ENCODE results near the gene SEC63. TPM values are rescaled to one million over a fixed set of nuclear protein-coding genes. Genes with fewer than 3 reads are reported as not detected.
"Not testable (repeated sequence)": the region's sequence is repeated elsewhere in the genome, so short reads cannot be mapped to it uniquely, and the experiment has no call there.

The SEC63 gene
- total RNA-seq, 4 donors from 2014 or later: 24.2 to 44.9 (median 37.2) TPM

DNA sequence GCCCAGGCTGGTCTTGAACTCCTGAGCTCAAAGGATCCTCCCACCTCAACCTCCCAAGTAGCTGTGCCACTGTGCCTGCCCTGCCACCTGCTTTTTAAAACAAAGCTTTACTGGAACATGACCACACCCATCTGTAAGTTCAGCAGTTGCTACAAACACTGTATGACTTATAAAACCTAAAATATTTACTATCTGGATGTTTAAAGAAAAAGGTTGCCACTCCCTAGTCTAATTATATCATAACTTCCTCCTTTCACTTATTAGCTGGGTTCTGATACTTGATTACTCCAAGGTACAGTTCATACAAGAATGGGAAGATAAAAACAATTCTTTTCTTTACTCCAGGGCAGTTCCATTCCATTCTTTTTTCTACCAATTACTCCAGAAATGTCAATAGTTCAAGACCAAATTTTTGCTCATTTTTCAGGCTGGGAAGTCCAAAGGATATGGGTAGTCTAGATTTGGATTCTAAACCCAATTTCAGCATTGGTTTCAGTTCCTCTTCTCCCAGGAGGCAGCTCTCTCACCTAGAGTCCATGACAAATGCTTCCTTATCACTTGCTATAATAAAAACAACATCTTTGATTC lies 63.1 kb downstream of the SEC63 start:
- H3K4me1 ChIP-seq: no peaks in the 10 kb centered on the region
- no peak overlapping the region for H3K4me3 ChIP-seq
- no peaks in the 10 kb centered on the region for H3K27me3 ChIP-seq
- no peaks in the 10 kb centered on the region for H3K9me3 ChIP-seq
- DNase-seq (ENCODE audit: extremely low spot score): no peak
- H3K27ac ChIP-seq (replicated peaks in 1 of 4): no peak overlapping the region
- H3K36me3 ChIP-seq: peaks cover 25 to 87% (median 64%) of the 10 kb centered on the region in 4 donors
- intact Hi-C loops (cut with DNase I): no loop called here
- TF ChIP-seq EP300 (IDR thresholded peaks at IDR 0.05): no peak
- no peak for TF ChIP-seq CTCF (IDR thresholded peaks at IDR 0.05)
- TF ChIP-seq POLR2AphosphoS5 (IDR thresholded peaks at IDR 0.05): no peak
- no peak for TF ChIP-seq POLR2A (IDR thresholded peaks at IDR 0.05; ENCODE audit: low read depth)

DNA sequence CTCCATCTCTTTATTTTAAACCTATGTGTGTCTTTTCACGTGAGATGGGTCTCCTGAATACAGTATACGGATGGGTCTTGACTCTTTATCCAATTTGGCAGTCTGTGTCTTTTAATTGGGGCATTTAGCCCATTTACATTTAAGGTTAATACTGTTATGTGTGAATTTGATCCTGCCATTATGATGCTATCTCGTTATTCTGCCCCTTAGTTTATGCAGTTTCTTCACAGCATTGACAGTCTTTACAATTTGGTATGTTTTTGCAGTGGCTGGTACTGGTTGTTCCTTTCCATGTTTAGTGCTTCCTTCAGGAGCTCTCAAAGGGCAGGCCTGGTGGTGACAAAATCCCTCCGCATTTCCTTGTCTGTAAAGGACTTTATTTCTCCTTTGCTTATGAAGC lies 67.6 kb downstream of the SEC63 start:
- H3K4me3 ChIP-seq; H3K27ac ChIP-seq (replicated peaks in 1 of 4); H3K27me3 ChIP-seq; H3K9me3 ChIP-seq; intact Hi-C loops (cut with DNase I); H3K4me1 ChIP-seq; DNase-seq (ENCODE audit: extremely low spot score): not testable (repeated sequence)
- peaks cover 23 to 52% (median 39%) of the 10 kb centered on the region in 4 donors for H3K36me3 ChIP-seq
- 99% methylated on average over 4 of the region's 4 CpGs for WGBS

DNA sequence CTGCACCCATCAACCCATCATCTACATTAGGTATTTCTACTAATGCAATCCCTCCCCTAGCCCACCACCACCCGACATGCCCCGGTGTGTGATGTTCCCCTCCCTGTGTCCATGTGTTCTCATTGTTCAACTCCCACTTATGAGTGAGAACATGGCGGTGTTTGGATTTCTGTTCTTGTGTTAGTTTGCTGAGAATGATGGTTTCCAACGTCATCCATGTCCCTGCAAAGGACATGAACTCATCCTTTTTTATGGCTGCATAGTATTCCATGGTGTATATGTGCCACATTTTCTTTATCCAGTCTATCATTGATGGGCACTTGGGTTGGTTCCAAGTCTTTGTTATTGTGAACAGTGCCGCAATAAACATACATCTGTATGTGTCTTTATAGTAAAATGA lies 72.1 kb downstream of the SEC63 start:
- 96% methylated on average over 5 of the region's 5 CpGs for WGBS
- H3K27me3 ChIP-seq; H3K4me3 ChIP-seq; DNase-seq (ENCODE audit: extremely low spot score); H3K9me3 ChIP-seq; H3K27ac ChIP-seq (replicated peaks in 1 of 4); H3K4me1 ChIP-seq; intact Hi-C loops (cut with DNase I): not testable (repeated sequence)
- peaks cover 0 to 26% (median 9%) of the 10 kb centered on the region in 4 donors for H3K36me3 ChIP-seq

DNA sequence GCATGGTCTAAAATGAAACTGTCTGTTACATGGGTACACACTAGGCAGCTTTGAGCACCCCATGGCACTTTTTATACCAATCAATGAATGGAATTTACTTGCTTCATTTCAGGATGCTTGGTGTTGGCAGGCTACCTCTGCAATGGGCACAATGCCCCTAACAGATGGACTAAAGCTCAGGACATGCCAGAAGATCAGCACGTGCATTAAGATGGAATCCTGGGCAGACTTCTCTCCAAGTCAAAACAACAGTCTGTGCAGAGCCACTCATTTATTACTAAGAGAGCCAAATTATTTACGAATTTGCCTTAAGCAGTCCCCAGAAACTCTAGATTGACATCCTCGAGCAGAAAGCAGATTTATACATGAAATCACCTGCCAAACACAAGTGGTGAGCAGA lies 78.1 kb downstream of the SEC63 start:
- H3K4me3 ChIP-seq: no peak overlapping the region
- no peaks in the 10 kb centered on the region for H3K4me1 ChIP-seq
- WGBS: 60% methylated on average over 3 of the region's 3 CpGs
- H3K27me3 ChIP-seq: no peaks in the 10 kb centered on the region
- DNase-seq (ENCODE audit: extremely low spot score): no peak
- H3K27ac ChIP-seq (replicated peaks in 1 of 4): no peak overlapping the region
- H3K36me3 ChIP-seq: peaks cover 0 to 80% (median 41%) of the 10 kb centered on the region in 4 donors
- intact Hi-C loops (cut with DNase I): no loop called here
- H3K9me3 ChIP-seq: no peaks in the 10 kb centered on the region
- TF ChIP-seq POLR2AphosphoS5 (IDR thresholded peaks at IDR 0.05): no peak
- TF ChIP-seq CTCF (IDR thresholded peaks at IDR 0.05): no peak
- no peak for TF ChIP-seq POLR2A (IDR thresholded peaks at IDR 0.05; ENCODE audit: low read depth)
- TF ChIP-seq EP300 (IDR thresholded peaks at IDR 0.05): no peak

DNA sequence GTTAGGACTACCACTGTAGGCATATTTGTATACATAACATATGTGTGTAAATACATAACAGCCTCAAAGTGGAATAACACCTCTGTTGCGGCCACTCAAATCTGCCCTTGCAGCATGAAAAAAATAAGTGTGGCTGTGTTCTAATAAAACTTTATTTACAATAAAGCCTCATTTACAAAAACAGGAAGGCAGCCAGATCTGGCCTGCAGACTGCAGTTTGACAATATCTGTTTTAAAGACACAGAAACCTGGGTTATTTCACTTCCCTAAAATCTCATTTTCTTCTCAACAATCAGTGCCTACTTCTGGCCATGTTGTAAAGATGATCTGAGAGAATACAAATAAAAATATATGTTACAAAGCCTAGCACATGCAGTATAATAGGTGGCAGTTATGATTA lies 80.0 kb downstream of the SEC63 start:
- H3K27me3 ChIP-seq: no peaks in the 10 kb centered on the region
- H3K9me3 ChIP-seq: no peaks in the 10 kb centered on the region
- no peak overlapping the region for H3K27ac ChIP-seq (replicated peaks in 1 of 4)
- intact Hi-C loops (cut with DNase I): no loop called here
- no peak for DNase-seq (ENCODE audit: extremely low spot score)
- no peaks in the 10 kb centered on the region for H3K4me1 ChIP-seq
- whole genome bisulfite sequencing: 96% methylated on average over 1 of the region's 1 CpG
- H3K4me3 ChIP-seq: no peak overlapping the region
- TF ChIP-seq CTCF (IDR thresholded peaks at IDR 0.05): no peak
- TF ChIP-seq POLR2AphosphoS5 (IDR thresholded peaks at IDR 0.05): no peak
- no peak for TF ChIP-seq EP300 (IDR thresholded peaks at IDR 0.05)
- TF ChIP-seq POLR2A (IDR thresholded peaks at IDR 0.05; ENCODE audit: low read depth): no peak
- H3K36me3 ChIP-seq: peaks cover 0 to 87% (median 46%) of the 10 kb centered on the region in 4 donors

DNA sequence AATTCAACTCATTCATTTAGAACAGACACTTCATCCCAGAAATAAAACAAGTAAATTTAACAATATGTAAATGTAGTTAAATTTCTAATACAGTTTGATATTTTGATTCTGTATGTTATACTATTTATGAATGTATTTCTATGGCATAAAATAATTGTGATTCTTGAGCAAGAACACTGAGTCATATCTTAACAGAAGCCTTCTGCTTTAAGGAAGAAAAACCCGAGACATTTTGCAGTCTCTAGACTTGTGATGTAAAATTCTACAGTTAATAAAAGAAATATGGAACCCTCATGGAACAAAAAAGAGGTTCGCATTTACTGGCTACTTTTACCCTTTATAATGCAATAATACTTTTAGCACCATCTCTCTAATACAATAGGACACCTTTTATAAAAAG lies 86.0 kb downstream of the SEC63 start:
- Histone ChIP-seq H3K27ac (replicated peaks in 1 of 4) (no peak overlapping the region), H3K27me3 (no peaks in the 10 kb centered on the region), H3K36me3 (peaks cover 0 to 53% (median 34%) of the 10 kb centered on the region in 4 donors), H3K4me1 (no peaks in the 10 kb centered on the region), H3K4me3 (no peak overlapping the region), H3K9me3 (no peaks in the 10 kb centered on the region)
- intact Hi-C loops (cut with DNase I): no loop called here
- TF ChIP-seq CTCF (IDR thresholded peaks at IDR 0.05) (no peak), POLR2AphosphoS5 (IDR thresholded peaks at IDR 0.05) (no peak), POLR2A (IDR thresholded peaks at IDR 0.05; ENCODE audit: low read depth) (no peak), EP300 (IDR thresholded peaks at IDR 0.05) (no peak)
- DNase-seq (ENCODE audit: extremely low spot score): no peak
- 87% methylated on average over 2 of the region's 2 CpGs for WGBS

GRCh38 chr6:107871512-107871911 lies 86.5 kb downstream of the SEC63 start:
- WGBS: 100% methylated on average over 1 of the region's 1 CpG
- H3K4me1 ChIP-seq; intact Hi-C loops (cut with DNase I); H3K27ac ChIP-seq (replicated peaks in 1 of 4); H3K27me3 ChIP-seq; H3K9me3 ChIP-seq; DNase-seq (ENCODE audit: extremely low spot score); H3K4me3 ChIP-seq: not testable (repeated sequence)
- peaks cover 0 to 50% (median 34%) of the 10 kb centered on the region in 4 donors for H3K36me3 ChIP-seq

Data from esophagus muscularis mucosa (tissue), 4 donors.